ENCODE results near the gene EPB41L4B.
"Not testable (repeated sequence)": the region's sequence is repeated elsewhere in the genome, so short reads cannot be mapped to it uniquely, and the experiment has no call there.

Gene EPB41L4B

DNA sequence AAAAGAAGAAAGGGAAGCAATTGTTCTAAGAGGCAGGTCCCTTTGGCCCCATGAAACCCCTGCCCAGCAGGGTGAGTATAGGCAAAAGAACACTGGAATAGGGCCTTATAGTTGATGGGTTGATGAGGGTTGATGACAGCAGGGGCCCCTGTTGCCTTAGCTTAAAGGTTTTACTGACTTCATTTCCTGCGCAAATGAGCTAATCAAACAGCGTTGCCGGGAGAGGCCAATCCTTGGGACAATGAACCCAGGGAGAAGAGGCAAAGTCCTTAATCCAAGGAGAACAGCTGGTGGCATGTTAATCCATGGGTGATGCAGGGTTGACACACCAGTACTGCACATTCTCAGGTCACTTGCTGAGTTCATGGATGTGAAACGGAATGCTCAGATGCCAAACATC lies 22.0 kb upstream of the EPB41L4B start:
- H3K4me3 ChIP-seq (ENCODE audit: low read length, poor library complexity, severe bottlenecking), result no peak overlapping the region
- no peak overlapping the region for H3K9ac ChIP-seq (ENCODE audit: low read depth, low read length, poor library complexity, severe bottlenecking)
- no peaks in the 10 kb centered on the region for H3F3A ChIP-seq (ENCODE audit: low read depth)
- no peak overlapping the region for H2AFZ ChIP-seq (ENCODE audit: low read length)
- no peaks in the 10 kb centered on the region for H3K79me2 ChIP-seq (ENCODE audit: insufficient read depth, low read length)
- no peaks in the 10 kb centered on the region for H3K9me2 ChIP-seq (replicated peaks; ENCODE audit: low read depth, low read length)
- TF ChIP-seq EZH2phosphoT487 (IDR thresholded peaks at IDR 0.05; ENCODE audit: borderline replicate concordance), result no peak
- TF ChIP-seq, protein P1, sequence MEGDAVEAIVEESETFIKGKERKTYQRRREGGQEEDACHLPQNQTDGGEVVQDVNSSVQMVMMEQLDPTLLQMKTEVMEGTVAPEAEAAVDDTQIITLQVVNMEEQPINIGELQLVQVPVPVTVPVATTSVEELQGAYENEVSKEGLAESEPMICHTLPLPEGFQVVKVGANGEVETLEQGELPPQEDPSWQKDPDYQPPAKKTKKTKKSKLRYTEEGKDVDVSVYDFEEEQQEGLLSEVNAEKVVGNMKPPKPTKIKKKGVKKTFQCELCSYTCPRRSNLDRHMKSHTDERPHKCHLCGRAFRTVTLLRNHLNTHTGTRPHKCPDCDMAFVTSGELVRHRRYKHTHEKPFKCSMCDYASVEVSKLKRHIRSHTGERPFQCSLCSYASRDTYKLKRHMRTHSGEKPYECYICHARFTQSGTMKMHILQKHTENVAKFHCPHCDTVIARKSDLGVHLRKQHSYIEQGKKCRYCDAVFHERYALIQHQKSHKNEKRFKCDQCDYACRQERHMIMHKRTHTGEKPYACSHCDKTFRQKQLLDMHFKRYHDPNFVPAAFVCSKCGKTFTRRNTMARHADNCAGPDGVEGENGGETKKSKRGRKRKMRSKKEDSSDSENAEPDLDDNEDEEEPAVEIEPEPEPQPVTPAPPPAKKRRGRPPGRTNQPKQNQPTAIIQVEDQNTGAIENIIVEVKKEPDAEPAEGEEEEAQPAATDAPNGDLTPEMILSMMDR (conservative IDR thresholded peaks at IDR 0.05; ENCODE audit: low read length), result no peak
- no peak overlapping the region for H3K4me2 ChIP-seq (ENCODE audit: low read depth, low read length, poor library complexity, severe bottlenecking)
- no peaks in the 10 kb centered on the region for H3K36me3 ChIP-seq (ENCODE audit: insufficient read depth, low read length)
- H4K20me1 ChIP-seq (ENCODE audit: insufficient read depth, low read length, poor library complexity, severe bottlenecking), result no peaks in the 10 kb centered on the region
- no peaks in the 10 kb centered on the region for H3K27me3 ChIP-seq (ENCODE audit: insufficient read depth, low read length, poor library complexity, severe bottlenecking)
- H3K4me1 ChIP-seq (ENCODE audit: insufficient read depth, low read length, poor library complexity, severe bottlenecking), result no peaks in the 10 kb centered on the region
- no peaks in the 10 kb centered on the region for H3K9me3 ChIP-seq (ENCODE audit: insufficient read depth, low read depth, low read length)

DNA sequence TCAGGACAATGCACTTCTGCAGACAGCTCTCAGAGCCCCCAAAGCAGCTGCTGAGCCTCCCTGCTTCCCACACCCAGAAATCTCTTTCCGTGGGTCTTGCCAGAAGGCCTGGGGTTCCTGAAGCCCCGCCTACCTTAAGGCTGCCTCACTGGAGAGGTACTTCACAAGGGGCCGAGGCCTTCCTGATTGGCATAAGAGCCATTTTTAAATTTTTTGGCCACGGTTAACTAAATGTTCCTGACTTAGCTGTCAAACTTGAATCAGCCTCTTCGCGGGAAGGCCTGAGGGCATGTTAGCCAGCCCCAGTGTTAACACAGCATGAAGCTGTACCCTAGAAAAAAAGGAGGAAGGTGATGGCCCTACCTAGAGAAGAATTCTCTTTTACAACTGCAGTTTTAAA lies 20.7 kb upstream of the EPB41L4B start:
- Histone ChIP-seq H3F3A (ENCODE audit: low read depth) (no peaks in the 10 kb centered on the region), H4K20me1 (ENCODE audit: insufficient read depth, low read length, poor library complexity, severe bottlenecking) (no peaks in the 10 kb centered on the region), H3K4me1 (ENCODE audit: insufficient read depth, low read length, poor library complexity, severe bottlenecking) (no peaks in the 10 kb centered on the region), H3K9ac (ENCODE audit: low read depth, low read length, poor library complexity, severe bottlenecking) (no peak overlapping the region), H3K79me2 (ENCODE audit: insufficient read depth, low read length) (no peaks in the 10 kb centered on the region), H3K36me3 (ENCODE audit: insufficient read depth, low read length) (no peaks in the 10 kb centered on the region), H2AFZ (ENCODE audit: low read length) (no peak overlapping the region), H3K9me3 (ENCODE audit: insufficient read depth, low read depth, low read length) (no peaks in the 10 kb centered on the region), H3K27me3 (ENCODE audit: insufficient read depth, low read length, poor library complexity, severe bottlenecking) (no peaks in the 10 kb centered on the region), H3K9me2 (replicated peaks; ENCODE audit: low read depth, low read length) (no peaks in the 10 kb centered on the region), H3K4me3 (ENCODE audit: low read length, poor library complexity, severe bottlenecking) (no peak overlapping the region), H3K4me2 (ENCODE audit: low read depth, low read length, poor library complexity, severe bottlenecking) (no peak overlapping the region)
- TF ChIP-seq, protein P1 (conservative IDR thresholded peaks at IDR 0.05; ENCODE audit: low read length), result no peak
- no peak for TF ChIP-seq EZH2phosphoT487 (IDR thresholded peaks at IDR 0.05; ENCODE audit: borderline replicate concordance)

DNA sequence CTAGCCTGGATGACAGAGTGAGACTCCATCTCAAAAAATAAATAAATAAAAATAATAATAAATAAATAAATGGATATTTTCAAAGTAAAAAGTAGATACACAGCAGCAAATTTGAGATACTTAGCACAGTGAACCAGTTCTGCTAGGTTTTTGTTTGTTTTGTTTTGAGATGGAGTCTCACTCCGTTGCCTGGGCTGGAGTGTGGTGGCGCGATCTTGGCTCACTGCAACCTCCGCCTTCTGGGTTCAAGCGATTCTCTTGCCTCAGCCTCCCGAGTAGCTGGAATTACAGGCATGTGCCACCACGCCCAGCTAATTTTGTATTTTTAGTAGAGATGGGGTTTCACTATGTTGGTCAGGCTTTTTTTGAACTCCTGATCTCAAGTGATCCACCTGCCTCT lies 20.1 kb upstream of the EPB41L4B start:
- H3K9me3 ChIP-seq (ENCODE audit: insufficient read depth, low read depth, low read length); H4K20me1 ChIP-seq (ENCODE audit: insufficient read depth, low read length, poor library complexity, severe bottlenecking); H3K9ac ChIP-seq (ENCODE audit: low read depth, low read length, poor library complexity, severe bottlenecking); H3K27me3 ChIP-seq (ENCODE audit: insufficient read depth, low read length, poor library complexity, severe bottlenecking); H3K4me1 ChIP-seq (ENCODE audit: insufficient read depth, low read length, poor library complexity, severe bottlenecking); H2AFZ ChIP-seq (ENCODE audit: low read length); H3K79me2 ChIP-seq (ENCODE audit: insufficient read depth, low read length); H3K36me3 ChIP-seq (ENCODE audit: insufficient read depth, low read length); H3F3A ChIP-seq (ENCODE audit: low read depth); H3K9me2 ChIP-seq (replicated peaks; ENCODE audit: low read depth, low read length); H3K4me2 ChIP-seq (ENCODE audit: low read depth, low read length, poor library complexity, severe bottlenecking); H3K4me3 ChIP-seq (ENCODE audit: low read length, poor library complexity, severe bottlenecking): not testable (repeated sequence)

DNA sequence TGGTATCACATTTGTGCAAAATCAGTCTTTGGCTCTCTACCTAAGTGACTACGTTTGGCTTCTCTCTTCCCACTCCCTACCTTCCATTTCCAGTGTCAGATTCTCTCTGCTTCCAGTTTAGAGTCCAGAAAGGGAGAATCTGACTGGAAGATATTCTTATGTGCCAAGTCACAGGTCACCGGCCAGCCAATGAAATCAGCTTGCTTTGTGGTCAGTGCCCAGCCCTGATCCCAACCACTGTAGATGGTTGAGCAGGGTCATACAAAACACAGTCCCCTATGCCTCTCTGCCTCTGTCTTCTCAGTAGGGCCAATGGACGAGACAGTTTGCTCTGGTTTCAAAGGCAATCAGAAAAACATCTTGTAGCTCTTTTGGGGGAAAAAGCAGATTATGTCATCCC lies 15.6 kb upstream of the EPB41L4B start:
- Histone ChIP-seq H3K9ac (ENCODE audit: low read depth, low read length, poor library complexity, severe bottlenecking) (no peak overlapping the region), H2AFZ (ENCODE audit: low read length) (no peak overlapping the region), H3K4me1 (ENCODE audit: insufficient read depth, low read length, poor library complexity, severe bottlenecking) (no peaks in the 10 kb centered on the region), H3K4me3 (ENCODE audit: low read length, poor library complexity, severe bottlenecking) (no peak overlapping the region), H3K36me3 (ENCODE audit: insufficient read depth, low read length) (no peaks in the 10 kb centered on the region), H3K9me3 (ENCODE audit: insufficient read depth, low read depth, low read length) (no peaks in the 10 kb centered on the region), H3K4me2 (ENCODE audit: low read depth, low read length, poor library complexity, severe bottlenecking) (no peak overlapping the region), H3K79me2 (ENCODE audit: insufficient read depth, low read length) (no peaks in the 10 kb centered on the region), H3K9me2 (replicated peaks; ENCODE audit: low read depth, low read length) (no peaks in the 10 kb centered on the region), H4K20me1 (ENCODE audit: insufficient read depth, low read length, poor library complexity, severe bottlenecking) (no peaks in the 10 kb centered on the region), H3F3A (ENCODE audit: low read depth) (no peaks in the 10 kb centered on the region), H3K27me3 (ENCODE audit: insufficient read depth, low read length, poor library complexity, severe bottlenecking) (no peaks in the 10 kb centered on the region)
- TF ChIP-seq, protein P1 (conservative IDR thresholded peaks at IDR 0.05; ENCODE audit: low read length), result no peak
- TF ChIP-seq EZH2phosphoT487 (IDR thresholded peaks at IDR 0.05; ENCODE audit: borderline replicate concordance), result no peak
